GM23248 (cell line): Measurements from ENCODE around the gene PARVB. TPM values are rescaled to one million over a fixed set of nuclear protein-coding genes. Genes with fewer than 3 reads are reported as not detected.

Experiments used
- DNase-seq: peaks from one replicate; pipeline ENCODE4 v3.0.0-alpha.2; 2015
- H2AFZ ChIP-seq: fragments of 200-600 bp; sonication (generic); 2 replicates; pipeline ENCODE4 v1.6.1; 2016; ENCODE audit warnings: antibody characterized with exemption
- H3F3A ChIP-seq: fragments of 200-600 bp; sonication (generic); 2 replicates; pipeline ENCODE4 v1.6.1; 2016; ENCODE audit warnings: mild to moderate bottlenecking, antibody characterized with exemption, mixed run types; ENCODE audit not compliant: insufficient read depth
- H3K27ac ChIP-seq: fragments of 200-600 bp; sonication (generic); 2 replicates; pipeline ENCODE4 v1.5.1; 2016; ENCODE audit warnings: mild to moderate bottlenecking
- H3K27me3 ChIP-seq: fragments of 200-600 bp; sonication (generic); replicated peaks from 2 replicates; pipeline ENCODE4 v1.6.1; 2016; ENCODE audit warnings: mild to moderate bottlenecking; ENCODE audit not compliant: insufficient read depth
- H3K36me3 ChIP-seq: fragments of 200-600 bp; sonication (generic); 2 replicates; pipeline ENCODE4 v1.6.1; 2016; ENCODE audit warnings: low read depth, mild to moderate bottlenecking
- H3K4me1 ChIP-seq: fragments of 200-600 bp; sonication (generic); 2 replicates; pipeline ENCODE4 v1.6.1; 2016; ENCODE audit warnings: mild to moderate bottlenecking; ENCODE audit not compliant: insufficient read depth
- H3K4me2 ChIP-seq: fragments of 200-600 bp; sonication (generic); one replicate; pipeline ENCODE4 v1.6.1; 2016; ENCODE audit warnings: mild to moderate bottlenecking; ENCODE audit not compliant: unreplicated experiment
- H3K4me3 ChIP-seq: fragments of 200-600 bp; sonication (generic); 2 replicates; pipeline ENCODE4 v1.5.1; 2016; ENCODE audit warnings: mild to moderate bottlenecking
- H3K79me2 ChIP-seq: fragments of 200-600 bp; sonication (generic); 2 replicates; pipeline ENCODE4 v1.6.1; 2016; ENCODE audit warnings: mild to moderate bottlenecking; ENCODE audit not compliant: insufficient read depth
- H3K9ac ChIP-seq: fragments of 200-600 bp; sonication (generic); 2 replicates; pipeline ENCODE4 v1.6.1; 2016; ENCODE audit warnings: mild to moderate bottlenecking
- H3K9me2 ChIP-seq: fragments of 200-600 bp; sonication (generic); 2 replicates; pipeline ENCODE4 v1.6.1; 2016; ENCODE audit warnings: mixed run types, mild to moderate bottlenecking, moderate library complexity; ENCODE audit not compliant: insufficient read depth
- H3K9me3 ChIP-seq: fragments of 200-600 bp; sonication (generic); one replicate; pipeline ENCODE4 v1.6.1; 2017; ENCODE audit warnings: low read depth
- H4K20me1 ChIP-seq: fragments of 200-600 bp; sonication (generic); 2 replicates; pipeline ENCODE4 v1.6.0; 2016; ENCODE audit not compliant: insufficient read depth
- EZH2 ChIP-seq: fragments of 200-600 bp; sonication (generic); IDR thresholded peaks from 2 replicates; pipeline ENCODE4 v1.6.1; 2018; ENCODE audit warnings: antibody characterized with exemption, mild to moderate bottlenecking; ENCODE audit not compliant: insufficient read depth, poor library complexity, severe bottlenecking
- EZH2phosphoT487 ChIP-seq: fragments of 200-600 bp; sonication (generic); IDR thresholded peaks from 2 replicates; pipeline ENCODE4 v1.6.1; 2018; ENCODE audit warnings: antibody characterized with exemption, moderate library complexity, mild to moderate bottlenecking, low read depth; ENCODE audit not compliant: insufficient read depth
- WGBS, 2 experiments: methylation state at CpG; one replicate each; pipeline ENCODE4 v1.1.6; 2015 to 2017; ENCODE audit warnings: low lambda C conversion rate in 2 of 2, low coverage in 1 of 2; ENCODE audit errors: missing lambda C conversion rate in 2 of 2; 5-methylcytosine and 5-hydroxymethylcytosine counted together
- in situ Hi-C: fragments of 300-500 bp; cut with MboI; formaldehyde crosslinking; loops from 2 replicates; pipeline ENCODE4 v1.15.0; 2020
- polyA plus RNA-seq: library from polyadenylated mRNA; unstranded; fragments of >200 nt; fragmentation: Nextera tagmentation; extraction: Ambion mirVana; gene quantifications from 2 replicates; pipeline ENCODE4 v1.2.1, GENCODE V29; 2016
- total RNA-seq: library from RNA; depleted of rRNA; stranded (reverse); fragments of >200 nt; shearing (Covaris generic); gene quantifications from 2 replicates; pipeline ENCODE4 v1.2.3, GENCODE V29; 2014

PARVB gene
- total and polyA plus RNA-seq, 2 experiments from 2014 or later: 52.6 to 141 TPM

- peak overlapping the region; percentile 73; the same call in 1 of the 2 replicates for H2AFZ ChIP-seq
- H3K4me1 ChIP-seq: peaks cover 49% of the 10 kb centered on the region
- H3K4me3 ChIP-seq: peak overlapping the region; percentile 89
- WGBS, 2 experiments: 46 to 51% methylated on average over 26 of the region's 26 CpGs
- H3K4me2 ChIP-seq: peak overlapping the region; percentile 96
- no peaks in the 10 kb centered on the region for H3K9me3 ChIP-seq
- no peaks in the 10 kb centered on the region for H3K36me3 ChIP-seq
- peak; percentile 16 for DNase-seq
- H3K9me2 ChIP-seq: no peaks in the 10 kb centered on the region
- in situ Hi-C loops: no loop called here
- no peaks in the 10 kb centered on the region for H3K27me3 ChIP-seq
- peak overlapping the region; percentile 98 for H3K9ac ChIP-seq
- no peaks in the 10 kb centered on the region for H4K20me1 ChIP-seq
- TF ChIP-seq EZH2: no peak
- TF ChIP-seq EZH2phosphoT487: no peak
- H3F3A ChIP-seq: peaks cover 49% of the 10 kb centered on the region
- peak overlapping the region; percentile 99 for H3K27ac ChIP-seq
- H3K79me2 ChIP-seq: peaks cover 64% of the 10 kb centered on the region
These were observed 1.3 kb downstream of the PARVB start for GRCh38 chr22:44025171-44026065.

GRCh38 chr22:44026066-44026629, 2.0 kb downstream of the PARVB start:
- WGBS, 2 experiments: 4 to 6% methylated on average over 17 of the region's 17 CpGs
- Histone ChIP-seq H3K79me2 (peaks cover 72% of the 10 kb centered on the region), H3K9ac (peak overlapping the region; percentile 98), H3K4me1 (peaks cover 41% of the 10 kb centered on the region), H3K27ac (peak overlapping the region; percentile 99), H3K4me3 (peak overlapping the region; percentile 89), H3K27me3 (no peaks in the 10 kb centered on the region), H3F3A (peaks cover 42% of the 10 kb centered on the region), H3K4me2 (peak overlapping the region; percentile 96), H3K36me3 (no peaks in the 10 kb centered on the region), H3K9me2 (no peaks in the 10 kb centered on the region), H3K9me3 (no peaks in the 10 kb centered on the region), H2AFZ (peak overlapping the region; percentile 73), H4K20me1 (no peaks in the 10 kb centered on the region)
- in situ Hi-C loops: no loop called here
- TF ChIP-seq EZH2phosphoT487: no peak
- no peak for TF ChIP-seq EZH2
- peak; percentile 79 for DNase-seq

GRCh38 chr22:44026630-44027511, 2.8 kb downstream of the PARVB start:
- peak overlapping the region; percentile 98 for H3K9ac ChIP-seq
- H2AFZ ChIP-seq: peak overlapping the region; percentile 73
- H3K4me1 ChIP-seq: peaks cover 35% of the 10 kb centered on the region
- H3K79me2 ChIP-seq: peaks cover 79% of the 10 kb centered on the region
- peak; percentile 97 for DNase-seq
- H3K27me3 ChIP-seq: no peaks in the 10 kb centered on the region
- H3K27ac ChIP-seq: peak overlapping the region; percentile 99
- H3K9me3 ChIP-seq: no peaks in the 10 kb centered on the region
- in situ Hi-C loops: no loop called here
- H4K20me1 ChIP-seq: no peaks in the 10 kb centered on the region
- H3K4me2 ChIP-seq: peak overlapping the region; percentile 96
- H3K36me3 ChIP-seq: no peaks in the 10 kb centered on the region
- 7 to 10% methylated on average over 26 to 28 of the region's 28 CpGs for WGBS, 2 experiments
- H3K9me2 ChIP-seq: no peaks in the 10 kb centered on the region
- peak overlapping the region; percentile 89 for H3K4me3 ChIP-seq
- TF ChIP-seq EZH2 (no peak), EZH2phosphoT487 (no peak)
- peaks cover 37% of the 10 kb centered on the region for H3F3A ChIP-seq

GRCh38 chr22:44028091-44028490, 4.0 kb downstream of the PARVB start:
- H3K9me2 ChIP-seq: no peaks in the 10 kb centered on the region
- DNase-seq: no peak
- H3K4me2 ChIP-seq: no peak overlapping the region
- H3K36me3 ChIP-seq: no peaks in the 10 kb centered on the region
- peaks cover 25% of the 10 kb centered on the region for H3K4me1 ChIP-seq
- peaks cover 83% of the 10 kb centered on the region for H3K79me2 ChIP-seq
- no peaks in the 10 kb centered on the region for H3K9me3 ChIP-seq
- in situ Hi-C loops: no loop called here
- no peak overlapping the region for H3K27ac ChIP-seq
- no peaks in the 10 kb centered on the region for H4K20me1 ChIP-seq
- 88 to 94% methylated on average over 7 of the region's 7 CpGs for WGBS, 2 experiments
- TF ChIP-seq EZH2 (no peak), EZH2phosphoT487 (no peak)
- H3F3A ChIP-seq: peaks cover 32% of the 10 kb centered on the region
- H2AFZ ChIP-seq: no peak overlapping the region
- H3K4me3 ChIP-seq: no peak overlapping the region
- H3K27me3 ChIP-seq: no peaks in the 10 kb centered on the region
- no peak overlapping the region for H3K9ac ChIP-seq
